Posterior vena cava (tissue), 2 donors: ENCODE measurements around the gene SLC29A2. TPM values are rescaled to one million over a fixed set of nuclear protein-coding genes. Genes with fewer than 3 reads are reported as not detected.
A peak's percentile ranks its signal among the peaks of the same experiment; 100 is the strongest.
"Not testable (repeated sequence)": the region's sequence is repeated elsewhere in the genome, so short reads cannot be mapped to it uniquely, and the experiment has no call there.

Source experiments
- DNase-seq: peaks from one replicate; pipeline ENCODE4 v3.0.0-alpha.2; 2020; ENCODE audit warnings: low spot score
- intact Hi-C, 2 donors: fragments of 100-400 bp; cut with DNase I; formaldehyde crosslinking; loops; one replicate each; pipeline versions ENCODE4 v1.14.1 to v1.14.2; 2022 to 2023
- total RNA-seq, 2 donors: library from RNA; stranded (reverse); fragmentation: NEBNext Ultra II Directional; extraction: Animal tissue kit (Norgen Biotek cat#: 25700); gene quantifications; one replicate each; pipeline ENCODE4 v1.2.1, GENCODE V29; 2021
- donor health status: DM: yes; HTN: yes; CAD: no.
- donor health status: DM: yes; HTN: yes; CAD: no.

The SLC29A2 gene
- total RNA-seq, 2 donors from 2014 or later, result 1.7 to 2.0 TPM

DNA sequence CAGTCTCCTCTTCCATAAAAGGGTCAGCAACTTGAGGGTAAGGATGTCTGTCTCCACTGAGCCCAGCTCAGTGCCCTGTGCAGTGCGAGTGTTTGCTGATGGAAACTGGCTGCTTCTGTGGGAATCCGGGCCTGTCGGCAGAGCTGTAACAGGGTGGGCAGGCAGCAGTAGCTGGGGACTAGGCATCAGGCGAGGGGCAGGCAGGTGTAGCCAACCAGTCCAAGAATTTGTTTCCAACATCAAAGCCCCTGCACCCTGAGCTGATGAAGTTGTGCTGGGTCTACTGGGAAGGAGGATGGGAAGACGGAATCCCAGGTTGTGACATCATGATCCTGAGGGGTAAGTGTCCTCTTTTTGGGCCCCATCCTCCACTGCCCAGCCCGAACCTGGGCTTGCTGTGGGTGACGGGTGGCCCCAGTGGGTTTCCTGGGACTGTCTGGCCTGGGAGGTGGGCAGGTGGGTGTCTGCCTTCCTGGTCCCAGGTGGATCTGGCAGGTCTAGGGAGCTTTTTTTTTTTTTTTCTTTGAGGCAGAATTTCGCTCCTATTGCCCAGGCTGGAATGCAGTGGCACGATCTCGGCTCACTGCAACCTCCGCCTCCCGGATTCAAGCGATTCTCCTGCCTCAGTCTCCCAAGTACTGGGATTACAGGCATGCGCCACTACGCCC is 11.0 kb downstream of the SLC29A2 start:
- DNase-seq, result peak; percentile 58

DNA sequence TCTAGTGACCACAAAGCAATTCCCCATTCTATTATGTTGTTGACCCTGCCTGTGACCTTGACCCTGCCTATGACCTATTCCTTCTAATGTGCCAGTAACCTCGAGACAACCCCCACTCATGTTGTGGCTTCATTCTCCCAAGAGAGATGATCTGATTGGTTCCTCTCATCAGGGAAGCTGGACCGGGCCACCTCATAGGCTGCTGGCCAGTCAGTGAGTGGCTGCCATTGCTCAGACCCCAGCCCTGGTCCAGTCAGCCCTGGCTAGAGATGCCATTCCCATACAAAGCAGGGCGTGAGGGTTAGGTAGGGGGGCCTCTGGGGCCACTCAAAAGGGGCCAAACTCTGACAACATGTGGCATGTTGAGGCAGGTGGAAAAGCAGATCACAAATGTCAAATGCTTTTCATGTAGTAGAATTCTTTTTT is 11.9 kb downstream of the SLC29A2 start:
- intact Hi-C loops, result no loop called here
- DNase-seq, result peak; percentile 42

More for the DNA sequence above, 11.0 kb downstream of the SLC29A2 start:
- intact Hi-C loops, result no loop called here

DNA sequence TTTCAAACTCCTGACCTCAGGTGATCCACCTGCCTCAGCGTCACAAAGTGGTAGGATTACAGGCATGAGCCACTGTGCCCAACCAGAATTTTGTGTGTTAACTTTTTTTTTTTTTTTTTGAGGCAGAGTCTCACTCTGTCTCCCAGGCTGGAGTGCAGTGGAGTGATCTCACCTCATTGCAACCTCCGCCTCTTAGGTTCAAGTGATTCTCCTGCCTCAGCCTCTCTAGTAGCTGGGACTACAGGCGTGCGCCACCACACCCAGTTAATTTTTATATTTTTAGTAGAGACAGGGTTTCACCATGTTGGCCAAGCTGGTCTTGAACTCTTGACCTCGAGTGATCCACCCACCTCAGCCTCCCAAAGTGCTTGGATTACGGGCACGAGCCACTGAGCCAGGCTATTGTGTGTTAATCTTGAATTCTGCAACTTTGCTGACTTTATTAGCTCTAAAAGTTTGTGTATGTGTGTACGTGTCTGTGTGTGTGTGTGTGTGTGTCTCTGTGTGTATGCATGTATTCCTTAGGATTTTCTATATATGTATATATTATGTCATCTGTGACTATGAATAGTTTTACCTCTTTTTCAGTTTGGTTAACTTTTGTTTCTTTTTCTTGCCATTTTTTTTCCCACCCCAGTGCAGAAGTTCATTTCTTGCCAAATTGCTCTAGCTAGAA is 20.9 kb downstream of the SLC29A2 start:
- intact Hi-C loops, result not testable (repeated sequence)
- peak; percentile 8 for DNase-seq

DNA sequence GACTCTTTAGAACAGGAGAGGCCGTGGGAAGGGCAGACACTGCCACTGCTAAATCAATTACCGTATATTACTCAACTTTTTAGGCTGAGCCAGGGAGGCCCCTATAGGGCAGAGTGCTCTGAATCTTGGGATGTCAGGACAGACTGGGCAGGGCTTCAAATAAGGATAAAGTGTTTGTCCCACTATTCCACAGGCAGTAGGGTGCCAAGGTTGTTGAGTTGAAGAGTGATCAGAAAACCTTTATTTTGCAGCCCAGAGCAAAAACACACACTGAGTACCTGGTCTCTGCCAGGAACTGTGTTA is 22.5 kb downstream of the SLC29A2 start:
- intact Hi-C loops, result no loop called here
- no peak for DNase-seq

DNA sequence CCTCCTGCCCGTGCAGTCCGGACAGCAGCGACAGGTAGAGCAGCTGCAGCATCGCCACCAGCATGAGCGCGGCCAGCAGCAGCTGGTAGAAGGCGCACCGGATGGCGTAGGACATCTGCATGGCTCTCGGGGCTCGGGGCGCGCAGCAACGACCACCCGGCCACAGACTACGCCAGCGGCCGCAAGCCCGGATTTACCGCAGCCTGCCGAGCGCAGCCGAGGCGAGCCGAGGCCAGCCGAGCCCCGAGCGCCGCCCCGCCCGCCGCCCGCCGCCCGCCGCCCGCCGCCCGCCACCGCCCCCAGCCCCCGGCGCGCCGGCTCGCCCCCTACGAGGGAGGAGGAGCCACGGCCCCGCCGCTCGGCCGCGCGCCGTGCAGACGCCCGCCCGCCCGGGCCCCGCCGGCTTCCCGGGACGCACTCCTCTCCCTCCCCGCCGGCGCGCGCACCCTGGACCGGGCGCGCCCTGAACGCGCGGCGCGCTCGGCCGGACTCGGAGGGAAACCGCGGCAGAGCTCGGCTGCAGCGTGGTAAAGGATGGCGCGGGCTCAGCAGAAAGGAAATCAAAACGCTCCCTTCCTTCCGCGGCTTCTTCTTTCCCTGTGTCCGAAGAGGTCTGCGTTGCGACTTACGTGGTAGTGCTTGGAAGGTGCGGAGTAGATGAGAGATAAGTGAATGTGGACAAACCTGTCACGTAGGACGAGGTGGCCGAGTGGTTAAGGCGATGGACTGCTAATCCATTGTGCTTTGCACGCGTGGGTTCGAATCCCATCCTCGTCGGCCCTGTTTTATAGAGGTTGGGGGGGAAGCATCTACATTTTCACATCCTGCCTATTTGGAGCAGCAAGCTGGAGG is 23.9 kb downstream of the SLC29A2 start, which contains the start of gene B4GAT1:
B4GAT1 (minus strand) TSS at position 205 of the 852 bp plus-strand sequence; CDS start at position 121, 84 bp downstream.
- DNase-seq, result peak; percentile 94
- intact Hi-C loops, result no loop called here

DNA sequence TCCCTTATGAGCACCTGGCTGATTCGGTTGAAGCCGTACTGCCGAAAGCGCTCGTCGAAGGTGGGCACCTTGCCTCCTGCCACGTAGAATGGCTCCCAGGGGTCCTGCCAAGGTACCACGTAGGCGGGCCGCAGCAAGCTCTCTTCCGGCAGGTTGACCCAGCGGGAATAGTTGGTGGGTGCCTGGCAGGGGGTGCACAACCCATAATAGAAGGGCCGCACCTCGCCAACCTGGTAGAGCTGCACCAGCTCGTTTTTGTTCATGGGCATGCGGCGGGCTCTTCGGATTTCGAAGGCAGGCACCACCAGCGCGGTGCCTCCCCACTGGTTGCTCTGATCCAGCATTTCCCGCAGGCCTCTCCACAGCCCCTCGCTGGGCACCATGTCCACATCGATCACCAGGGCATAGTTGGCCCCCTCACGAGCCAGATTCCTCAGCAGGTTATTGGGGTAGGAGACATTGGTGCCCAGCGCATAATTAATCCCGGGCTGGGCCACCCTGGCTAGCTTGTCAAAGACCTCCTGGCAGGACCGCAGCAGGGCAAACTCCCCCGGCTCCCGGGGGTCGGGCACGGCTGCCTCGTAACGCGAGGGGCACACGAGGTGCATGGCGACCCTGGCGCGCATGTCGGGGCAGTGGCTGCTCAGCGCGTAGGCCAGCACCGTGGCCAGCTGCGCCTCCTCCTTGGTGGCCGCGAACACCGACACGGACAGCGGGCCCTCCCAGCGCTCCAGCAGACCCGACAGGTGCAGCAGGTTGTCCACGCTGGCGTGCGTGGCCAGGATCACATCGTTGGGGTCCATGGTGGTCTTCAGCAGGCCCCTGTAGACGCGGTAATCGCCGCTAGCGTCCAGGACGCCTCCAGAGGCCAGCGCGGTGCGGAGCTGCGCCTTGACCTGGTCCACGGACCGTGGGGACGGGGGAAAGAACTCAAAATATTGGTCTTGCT is 24.8 kb downstream of the SLC29A2 start:
- intact Hi-C loops, result no loop called here
- DNase-seq, result no peak

DNA sequence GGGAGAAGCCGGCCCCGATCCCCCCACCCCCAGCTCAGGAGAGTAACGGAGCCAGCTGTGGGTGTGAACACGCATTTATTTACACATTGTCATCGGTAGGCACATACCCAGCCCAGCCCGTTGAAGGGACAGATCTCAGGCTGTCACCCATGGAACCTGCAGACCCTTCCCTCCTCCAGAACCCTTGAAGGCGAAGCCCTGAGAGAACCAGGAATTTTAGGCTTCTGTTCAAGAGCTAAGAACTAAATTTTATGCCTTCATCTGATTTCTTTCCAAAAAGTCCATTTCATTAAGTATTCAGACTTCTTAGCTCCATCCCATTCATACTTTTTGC is 26.3 kb downstream of the SLC29A2 start:
- intact Hi-C loops, result no loop called here
- DNase-seq, result no peak

DNA sequence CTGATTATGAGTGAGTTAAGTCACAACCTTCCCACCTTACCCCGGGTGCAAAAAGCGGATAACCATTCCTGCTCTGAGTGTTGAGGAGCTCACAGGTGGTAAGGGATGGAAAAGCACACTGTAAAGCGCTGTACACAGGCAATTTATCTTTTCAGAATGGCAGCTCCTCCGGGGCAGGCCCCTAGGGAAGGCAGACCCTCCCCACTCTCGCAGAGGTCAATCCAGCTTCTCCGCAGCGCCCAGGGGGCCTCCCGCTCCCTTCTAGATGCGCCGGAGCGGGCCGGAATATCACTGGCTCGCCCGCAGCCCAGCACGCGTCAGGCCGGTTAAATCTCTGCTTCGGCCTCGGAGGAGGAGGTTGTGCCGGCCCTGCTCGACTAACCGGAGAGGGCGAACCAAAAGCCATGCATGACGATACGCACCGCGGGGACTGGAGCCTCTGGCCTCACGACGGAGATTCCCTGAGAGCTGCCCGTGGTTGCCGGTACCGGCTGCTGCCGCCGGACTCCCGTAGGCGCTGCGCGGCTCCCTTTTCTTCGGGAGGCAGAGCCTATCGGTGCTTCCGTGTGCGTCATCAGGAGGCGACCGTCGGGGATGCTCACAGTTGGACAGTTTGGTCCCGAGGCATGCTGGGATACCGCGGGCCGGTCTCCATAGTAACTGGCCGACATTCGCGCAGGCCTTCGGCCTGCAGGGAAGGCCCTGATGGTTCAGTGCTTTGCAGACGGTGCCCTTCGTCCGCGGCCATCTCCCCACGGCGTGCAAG is 26.8 kb downstream of the SLC29A2 start, which contains the start of gene BRMS1:
BRMS1 (minus strand) TSS at position 555 of the 766 bp plus-strand sequence. CDS start 2,870 bp downstream, outside the sequence.
- intact Hi-C loops, result no loop called here
- peak; percentile 100 for DNase-seq

DNA sequence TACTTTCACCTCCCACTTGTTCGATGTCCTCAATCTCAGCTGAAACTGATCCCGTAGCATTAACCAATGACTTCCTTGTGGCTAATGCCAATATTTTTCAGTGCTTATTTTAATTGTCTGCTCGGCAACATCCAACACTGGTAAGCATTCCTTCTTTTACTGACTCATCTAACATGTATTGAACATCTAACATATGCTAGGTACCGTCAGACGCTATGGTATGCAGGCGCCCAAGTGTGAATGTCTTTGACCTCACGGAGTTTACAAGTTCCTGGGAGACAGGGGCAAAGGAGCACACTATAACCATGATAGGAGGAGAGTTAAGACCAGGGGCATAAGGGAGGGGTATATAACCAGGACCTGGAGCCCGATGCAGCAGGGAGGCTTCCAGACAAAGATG is 28.4 kb downstream of the SLC29A2 start:
- DNase-seq, result peak; percentile 22
- intact Hi-C loops, result no loop called here

DNA sequence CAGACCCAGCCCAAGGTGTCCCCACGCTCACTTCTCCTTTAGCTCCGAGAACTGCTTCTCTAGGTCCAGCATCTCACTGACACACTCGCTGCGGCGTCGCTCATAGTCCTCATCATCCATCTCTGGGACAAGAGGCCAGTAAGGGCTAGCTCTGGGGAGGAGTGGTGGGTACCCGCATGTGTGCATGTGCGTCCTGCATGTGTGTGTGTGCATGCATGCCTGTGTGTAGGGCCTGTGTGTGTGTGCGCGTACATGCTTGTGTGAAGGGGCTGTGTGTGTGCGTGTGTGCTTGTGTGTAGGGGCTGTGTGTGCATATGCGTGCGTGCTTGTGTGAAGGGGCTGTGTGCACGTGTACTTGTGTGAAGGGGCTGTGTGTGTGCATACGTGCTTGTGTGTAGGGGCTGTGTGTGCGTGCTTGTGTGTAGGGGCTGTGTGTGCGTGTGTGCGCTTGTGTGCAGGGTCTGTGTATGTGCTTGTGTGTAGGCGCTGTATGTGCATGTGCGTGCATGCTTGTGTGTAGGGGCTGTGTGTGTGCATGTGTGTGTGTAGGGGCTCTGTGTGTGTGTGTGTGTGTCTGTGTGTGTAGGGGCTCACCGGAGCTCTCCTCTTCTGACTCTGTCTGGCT is 29.9 kb downstream of the SLC29A2 start:
- intact Hi-C loops, result no loop called here
- peak; percentile 50 for DNase-seq

DNA sequence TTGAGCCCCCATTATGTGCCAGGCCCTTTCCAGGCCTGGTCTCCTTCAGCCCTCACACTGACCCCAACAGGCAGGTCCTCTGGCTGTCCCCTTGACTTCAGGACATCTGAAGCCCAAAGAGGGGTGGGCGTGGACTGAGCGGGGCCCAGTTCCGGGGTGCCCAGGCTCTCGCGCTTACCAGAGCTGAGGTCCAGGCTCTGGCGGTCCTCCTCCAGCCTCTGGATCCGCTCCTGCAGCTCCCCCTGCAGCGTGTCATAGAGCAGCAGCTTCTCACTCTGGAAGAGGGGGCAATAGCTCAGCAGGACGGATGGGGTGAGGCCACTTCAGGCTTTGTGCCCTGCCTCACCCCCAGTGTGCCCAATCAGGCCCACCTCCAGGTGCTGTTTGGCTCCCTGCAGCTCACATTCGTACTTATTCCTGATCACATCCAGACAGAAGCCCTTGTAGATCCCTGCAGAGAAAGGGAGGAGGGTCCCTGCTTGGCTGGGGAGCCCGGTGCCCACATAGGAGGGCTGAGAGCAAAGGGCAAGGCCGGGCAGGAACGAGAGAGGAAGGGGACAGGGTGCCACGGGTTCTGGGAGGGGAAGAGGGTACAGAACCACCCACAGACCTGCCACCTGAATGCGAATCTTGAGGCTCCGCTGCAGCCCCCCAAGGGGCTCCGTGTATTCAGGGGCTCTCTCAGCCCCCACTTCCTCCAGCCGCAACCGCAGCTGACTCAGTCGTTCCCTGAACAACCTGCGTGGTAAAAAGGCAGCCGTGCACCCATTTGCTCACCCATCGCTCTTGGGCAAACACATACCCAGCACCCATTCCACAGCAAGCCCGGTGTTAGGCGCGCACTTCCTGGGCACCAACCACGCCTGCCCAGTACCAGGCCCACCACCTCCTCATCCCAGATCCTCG is 30.7 kb downstream of the SLC29A2 start:
- intact Hi-C loops, result no loop called here
- DNase-seq, result peak; percentile 49

DNA sequence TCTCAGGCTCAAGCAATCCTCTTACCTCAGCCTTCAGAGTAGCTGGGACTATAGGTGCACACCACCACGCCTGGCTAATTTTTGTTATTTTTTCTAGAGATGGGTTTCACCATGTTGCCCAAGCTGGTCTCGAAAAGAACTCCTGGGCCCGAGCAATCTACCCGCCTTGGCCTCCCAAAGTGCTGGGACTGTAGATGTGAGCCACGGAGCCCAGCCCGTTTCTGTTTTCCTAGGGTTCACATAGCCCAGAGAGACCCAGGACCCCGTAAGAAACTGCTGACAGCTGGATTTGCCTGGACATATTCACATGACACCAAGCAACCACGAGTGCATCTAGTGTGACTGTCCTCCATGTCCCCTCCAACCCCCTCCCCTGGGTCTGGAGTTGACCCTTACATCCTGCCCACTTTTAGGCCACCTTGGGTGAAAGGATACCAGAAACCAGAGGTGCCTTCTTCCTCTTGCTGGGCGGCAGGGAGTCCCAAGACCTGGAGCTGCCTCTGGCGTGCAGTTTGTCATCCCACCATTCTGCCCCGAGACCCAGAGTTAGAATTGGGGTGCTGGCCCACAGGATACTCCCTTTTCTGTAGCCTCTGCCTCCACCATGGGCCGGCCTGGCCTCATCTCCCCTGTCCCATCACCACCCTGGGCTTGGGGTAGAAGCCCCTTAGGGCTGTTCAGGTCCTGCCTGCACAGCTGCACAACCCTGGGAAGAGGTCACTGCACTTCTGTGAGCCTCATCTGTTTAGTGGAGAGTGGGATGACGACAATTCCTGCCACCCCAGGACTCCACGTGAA is 31.7 kb downstream of the SLC29A2 start:
- DNase-seq, result peak; percentile 49
- intact Hi-C loops, result no loop called here

DNA sequence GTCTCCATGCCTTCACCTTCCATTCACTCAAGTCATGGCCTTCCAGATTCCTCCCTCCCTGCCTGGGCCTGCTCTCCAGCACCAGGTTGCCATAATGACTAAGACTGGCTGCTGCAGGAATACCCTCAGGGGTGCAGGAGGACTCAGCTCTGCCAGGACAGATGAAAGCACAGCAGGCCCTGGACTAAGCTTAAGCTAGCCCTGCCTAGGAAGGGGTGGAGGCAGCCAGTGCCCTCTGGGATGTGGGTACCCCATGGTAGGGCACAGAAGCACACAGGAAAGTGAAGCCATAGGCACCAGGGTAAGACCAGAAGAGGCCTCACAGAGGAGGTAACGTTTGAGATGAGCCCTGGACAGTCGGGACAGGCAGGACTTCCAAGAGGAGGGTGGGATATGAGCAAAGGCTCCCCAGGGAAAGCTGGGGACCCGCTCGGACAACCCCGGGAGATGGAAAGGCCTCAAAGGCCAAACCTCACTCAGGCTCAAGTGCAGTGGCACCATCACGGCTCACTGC is 32.3 kb downstream of the SLC29A2 start:
- peak; percentile 49 for DNase-seq
- intact Hi-C loops, result no loop called here

DNA sequence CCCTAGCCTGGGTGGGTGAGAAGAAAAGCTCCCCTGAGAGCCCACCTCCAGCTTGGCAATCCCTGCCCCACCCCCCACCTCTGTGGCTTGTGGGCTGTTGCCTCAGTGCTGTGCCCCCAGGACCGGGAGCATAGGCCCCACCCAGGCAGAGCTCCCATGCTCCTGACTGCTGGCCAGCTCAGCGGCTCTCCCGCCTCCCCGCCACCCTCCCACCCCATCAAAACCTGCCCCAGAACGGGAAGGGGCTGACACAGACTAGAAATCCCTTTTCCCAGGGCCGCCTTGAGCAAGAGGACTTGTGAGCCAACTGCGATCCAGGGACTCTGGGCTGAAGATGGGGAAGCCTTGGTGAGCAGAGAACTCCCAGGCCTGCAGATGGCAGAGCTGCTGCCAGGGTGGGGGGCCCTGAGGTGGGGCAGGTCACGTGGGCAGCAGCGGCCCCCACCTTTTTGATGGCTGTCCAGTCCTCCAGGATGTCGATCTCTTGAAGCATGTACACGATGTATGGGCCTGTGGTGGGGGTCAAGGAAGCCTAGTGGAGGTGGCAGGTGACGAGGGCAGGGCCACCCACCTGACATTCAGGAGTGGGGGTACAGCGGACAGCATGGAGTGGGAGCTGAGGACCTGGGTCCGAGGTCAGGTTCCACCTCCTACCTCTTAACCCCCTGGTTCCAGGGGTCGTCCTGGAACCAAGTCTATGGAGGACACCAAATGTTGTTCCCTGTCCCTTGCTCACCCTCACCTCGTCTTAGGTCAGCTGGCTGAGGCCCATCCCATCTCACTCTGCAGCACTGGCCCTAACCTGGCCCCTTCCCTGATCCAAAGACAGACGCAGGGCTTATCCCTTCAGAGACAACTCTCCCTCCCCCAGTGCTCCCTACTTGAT is 33.0 kb downstream of the SLC29A2 start:
- peak; percentile 73 for DNase-seq
- intact Hi-C loops, result no loop called here
